Smooth muscle cell (in vitro differentiated cells): ENCODE results near the gene ALG9. TPM values are rescaled to one million over a fixed set of nuclear protein-coding genes. Genes with fewer than 3 reads are reported as not detected.
A peak's percentile ranks its signal among the peaks of the same experiment; 100 is the strongest.

Experiments used
- DNase-seq: peaks from one replicate; lab custom pipeline; 2025; ENCODE audit not compliant: unreplicated experiment; lab: John Stamatoyannopoulos, UW
- H2AFZ ChIP-seq: fragments of 200-600 bp; sonication (generic); 2 replicates; pipeline ENCODE4 v1.6.0; 2016; ENCODE audit warnings: antibody characterized with exemption, low read depth, mild to moderate bottlenecking
- H3F3A ChIP-seq: fragments of 200-600 bp; sonication (generic); 2 replicates; pipeline ENCODE4 v1.6.0; 2017; ENCODE audit warnings: antibody characterized with exemption, low read depth
- H3K27ac ChIP-seq: fragments of 200-600 bp; sonication (generic); 2 replicates; pipeline ENCODE4 v1.5.1; 2016; ENCODE audit warnings: low read depth, mild to moderate bottlenecking
- H3K27me3 ChIP-seq: fragments of 200-600 bp; sonication (generic); 2 replicates; pipeline ENCODE4 v1.6.1; 2016; ENCODE audit warnings: low read depth, mild to moderate bottlenecking
- H3K36me3 ChIP-seq: fragments of 200-600 bp; sonication (generic); 2 replicates; pipeline ENCODE4 v1.5.1; 2016; ENCODE audit warnings: low read depth
- H3K4me1 ChIP-seq: fragments of 200-600 bp; sonication (generic); 2 replicates; pipeline ENCODE4 v1.5.1; 2016; ENCODE audit warnings: low read depth
- H3K4me2 ChIP-seq: fragments of 200-600 bp; sonication (generic); 2 replicates; pipeline ENCODE4 v1.6.0; 2016; ENCODE audit warnings: mild to moderate bottlenecking
- H3K4me3 ChIP-seq: fragments of 200-600 bp; sonication (generic); 2 replicates; pipeline ENCODE4 v1.5.1; 2016; ENCODE audit warnings: mild to moderate bottlenecking
- H3K79me2 ChIP-seq: fragments of 200-600 bp; sonication (generic); 2 replicates; pipeline ENCODE4 v1.6.0; 2016; ENCODE audit warnings: low read depth, mild to moderate bottlenecking
- H3K9ac ChIP-seq: fragments of 200-600 bp; sonication (generic); 2 replicates; pipeline ENCODE4 v1.6.0; 2016; ENCODE audit warnings: low read depth
- H3K9me3 ChIP-seq: fragments of 200-600 bp; sonication (generic); replicated peaks from 2 replicates; pipeline ENCODE4 v1.5.1; 2016; ENCODE audit warnings: low read depth
- H4K20me1 ChIP-seq: fragments of 200-600 bp; sonication (generic); 2 replicates; pipeline ENCODE4 v1.6.0; 2016; ENCODE audit warnings: low read depth
- CTCF ChIP-seq: fragments of 200-600 bp; sonication (generic); IDR thresholded peaks from 2 replicates; pipeline ENCODE4 v1.5.1; 2017; ENCODE audit warnings: borderline replicate concordance, mild to moderate bottlenecking, antibody characterized with exemption; ENCODE audit not compliant: insufficient read depth, poor library complexity, severe bottlenecking
- WGBS: methylation state at CpG from one replicate; pipeline ENCODE4 v1.1.7; 2016; ENCODE audit warnings: low lambda C conversion rate; 5-methylcytosine and 5-hydroxymethylcytosine counted together
- polyA plus RNA-seq: library from polyadenylated mRNA; unstranded; fragments of >200 nt; fragmentation: Nextera tagmentation; extraction: Ambion mirVana; gene quantifications from 2 replicates; pipeline ENCODE4 v1.2.1, GENCODE V29; 2016
- total RNA-seq: library from RNA; depleted of rRNA; stranded (reverse); fragments of >200 nt; gene quantifications from 2 replicates; pipeline ENCODE4 v1.2.3, GENCODE V29; 2014

Gene ALG9
- total and polyA plus RNA-seq, 2 experiments from 2014 or later: 70.5 to 116 TPM

GRCh38 chr11:111851067-111851466 is 20.3 kb downstream of the ALG9 start:
- no peak for TF ChIP-seq CTCF
- H3K27me3 ChIP-seq: no peaks in the 10 kb centered on the region
- H3K79me2 ChIP-seq: no peaks in the 10 kb centered on the region
- H3K9ac ChIP-seq: no peak overlapping the region
- H2AFZ ChIP-seq: no peak overlapping the region
- no peaks in the 10 kb centered on the region for H3K9me3 ChIP-seq
- no peak overlapping the region for H3K27ac ChIP-seq
- 96% methylated on average over 8 of the region's 8 CpGs for WGBS
- peaks cover 13% of the 10 kb centered on the region for H3K4me1 ChIP-seq
- H3K4me2 ChIP-seq: no peak overlapping the region
- H3K36me3 ChIP-seq: no peaks in the 10 kb centered on the region
- peaks cover 17% of the 10 kb centered on the region for H3F3A ChIP-seq
- H3K4me3 ChIP-seq: no peak overlapping the region
- peaks cover 5% of the 10 kb centered on the region for H4K20me1 ChIP-seq
- no peak for DNase-seq

GRCh38 chr11:111849631-111850030 is 21.8 kb downstream of the ALG9 start:
- H2AFZ ChIP-seq: no peak overlapping the region
- no peaks in the 10 kb centered on the region for H3K27me3 ChIP-seq
- no peaks in the 10 kb centered on the region for H3K79me2 ChIP-seq
- 99% methylated on average over 3 of the region's 3 CpGs for WGBS
- no peaks in the 10 kb centered on the region for H3K9me3 ChIP-seq
- no peaks in the 10 kb centered on the region for H3K36me3 ChIP-seq
- peaks cover 13% of the 10 kb centered on the region for H3K4me1 ChIP-seq
- no peak for TF ChIP-seq CTCF
- DNase-seq: no peak
- H3F3A ChIP-seq: peaks cover 17% of the 10 kb centered on the region
- H3K4me2 ChIP-seq: no peak overlapping the region
- no peak overlapping the region for H3K9ac ChIP-seq
- H4K20me1 ChIP-seq: peaks cover 5% of the 10 kb centered on the region
- H3K4me3 ChIP-seq: no peak overlapping the region
- H3K27ac ChIP-seq: no peak overlapping the region

- TF ChIP-seq CTCF: no peak
- Histone ChIP-seq H2AFZ (no peak overlapping the region), H3K9me3 (no peaks in the 10 kb centered on the region), H3K79me2 (no peaks in the 10 kb centered on the region), H3K27me3 (no peaks in the 10 kb centered on the region), H3K9ac (peak overlapping the region; percentile 76), H3K4me2 (peak overlapping the region; percentile 70), H4K20me1 (peaks cover 5% of the 10 kb centered on the region), H3K36me3 (no peaks in the 10 kb centered on the region), H3F3A (peaks cover 17% of the 10 kb centered on the region), H3K4me1 (peaks cover 13% of the 10 kb centered on the region), H3K27ac (peak overlapping the region; percentile 96), H3K4me3 (no peak overlapping the region)
- DNase-seq: no peak
- 0% methylated on average over 1 of the region's 1 CpG for WGBS
Measured at GRCh38 chr11:111846636-111847035, 24.7 kb downstream of the ALG9 start.

- Histone ChIP-seq H2AFZ (no peak overlapping the region), H3K4me1 (peaks cover 13% of the 10 kb centered on the region), H3K27me3 (no peaks in the 10 kb centered on the region), H3F3A (peaks cover 17% of the 10 kb centered on the region), H3K4me3 (no peak overlapping the region), H4K20me1 (peaks cover 5% of the 10 kb centered on the region), H3K36me3 (no peaks in the 10 kb centered on the region), H3K79me2 (no peaks in the 10 kb centered on the region), H3K9me3 (no peaks in the 10 kb centered on the region), H3K27ac (peak overlapping the region; percentile 96), H3K9ac (peak overlapping the region; percentile 76), H3K4me2 (peak overlapping the region; percentile 70)
- DNase-seq: no peak
- TF ChIP-seq CTCF: no peak
- 75% methylated on average over 2 of the region's 2 CpGs for WGBS
Measured at GRCh38 chr11:111846063-111846462, 25.3 kb downstream of the ALG9 start.
